Measurements from ENCODE around the gene ANXA7. TPM values are rescaled to one million over a fixed set of nuclear protein-coding genes. Genes with fewer than 3 reads are reported as not detected.
"Not testable (repeated sequence)": the region's sequence is repeated elsewhere in the genome, so short reads cannot be mapped to it uniquely, and the experiment has no call there.

ANXA7 gene
- polyA plus RNA-seq, 4 donors, result 44.3 to 64.8 (median 55.7) TPM

- 87 to 93% (median 91%) methylated on average over 3 of the region's 3 CpGs for WGBS, 3 donors
- DNase-seq (no peak), FAIRE-seq (no peak)
- H3K4me3 ChIP-seq (ENCODE audit: low read depth in 1 of 3, low read length in 3 of 3), result no peak overlapping the region
- peaks cover 0 to 4% of the 10 kb centered on the region in 2 donors for H3K9me3 ChIP-seq (ENCODE audit: control insufficient read depth in 2 of 2, insufficient read depth in 1 of 2, low read depth in 1 of 2, low read length in 1 of 2)
- H3K36me3 ChIP-seq (ENCODE audit: control insufficient read depth in 3 of 3, insufficient read depth in 2 of 3, low read depth in 1 of 3, low read length in 3 of 3), result peaks cover 0 to 7% (median 0%) of the 10 kb centered on the region in 3 donors
- no peaks in the 10 kb centered on the region for H3K27me3 ChIP-seq (ENCODE audit: control insufficient read depth in 3 of 3, insufficient read depth in 3 of 3, low read length in 3 of 3)
- no peak overlapping the region for H3K27ac ChIP-seq (ENCODE audit: low read depth in 1 of 3, low read length in 2 of 3)
- no peaks in the 10 kb centered on the region for H3K4me1 ChIP-seq (ENCODE audit: control insufficient read depth in 3 of 3, insufficient read depth in 2 of 3, low read depth in 1 of 3, low read length in 2 of 3)
Observed at GRCh38 chr10:73405556-73405955, 8.3 kb downstream of the ANXA7 start.

GRCh38 chr10:73404690-73405089, 9.2 kb downstream of the ANXA7 start:
- Histone ChIP-seq H3K36me3 (ENCODE audit: control insufficient read depth in 3 of 3, insufficient read depth in 2 of 3, low read depth in 1 of 3, low read length in 3 of 3) (peaks cover 0 to 7% (median 0%) of the 10 kb centered on the region in 3 donors), H3K4me3 (ENCODE audit: low read depth in 1 of 3, low read length in 3 of 3) (no peak overlapping the region), H3K9me3 (ENCODE audit: control insufficient read depth in 2 of 2, insufficient read depth in 1 of 2, low read depth in 1 of 2, low read length in 1 of 2) (peaks cover 0 to 4% of the 10 kb centered on the region in 2 donors), H3K27me3 (ENCODE audit: control insufficient read depth in 3 of 3, insufficient read depth in 3 of 3, low read length in 3 of 3) (no peaks in the 10 kb centered on the region), H3K4me1 (ENCODE audit: control insufficient read depth in 3 of 3, insufficient read depth in 2 of 3, low read depth in 1 of 3, low read length in 2 of 3) (no peaks in the 10 kb centered on the region), H3K27ac (ENCODE audit: low read depth in 1 of 3, low read length in 2 of 3) (no peak overlapping the region)
- FAIRE-seq, result no peak
- 93 to 97% (median 96%) methylated on average over 9 of the region's 9 CpGs for WGBS, 3 donors
- DNase-seq, result no peak

- DNase-seq (no peak), FAIRE-seq (no peak)
- Histone ChIP-seq H3K27ac (ENCODE audit: low read depth in 1 of 3, low read length in 2 of 3) (no peak overlapping the region), H3K27me3 (ENCODE audit: control insufficient read depth in 3 of 3, insufficient read depth in 3 of 3, low read length in 3 of 3) (no peaks in the 10 kb centered on the region), H3K36me3 (ENCODE audit: control insufficient read depth in 3 of 3, insufficient read depth in 2 of 3, low read depth in 1 of 3, low read length in 3 of 3) (peaks cover 4 to 14% (median 8%) of the 10 kb centered on the region in 3 donors), H3K4me3 (ENCODE audit: low read depth in 1 of 3, low read length in 3 of 3) (no peak overlapping the region), H3K4me1 (ENCODE audit: control insufficient read depth in 3 of 3, insufficient read depth in 2 of 3, low read depth in 1 of 3, low read length in 2 of 3) (no peaks in the 10 kb centered on the region), H3K9me3 (ENCODE audit: control insufficient read depth in 2 of 2, insufficient read depth in 1 of 2, low read depth in 1 of 2, low read length in 1 of 2) (peaks cover 0 to 4% of the 10 kb centered on the region in 2 donors)
- 97% methylated on average over 6 of the region's 6 CpGs for WGBS, 3 donors
Observed at GRCh38 chr10:73401636-73402035, 12.2 kb downstream of the ANXA7 start.

- WGBS, 3 donors, result 72 to 91% (median 79%) methylated on average over 4 of the region's 4 CpGs
- Histone ChIP-seq H3K9me3 (ENCODE audit: control insufficient read depth in 2 of 2, insufficient read depth in 1 of 2, low read depth in 1 of 2, low read length in 1 of 2) (peaks cover 0 to 4% of the 10 kb centered on the region in 2 donors), H3K36me3 (ENCODE audit: control insufficient read depth in 3 of 3, insufficient read depth in 2 of 3, low read depth in 1 of 3, low read length in 3 of 3) (peaks cover 8 to 19% (median 14%) of the 10 kb centered on the region in 3 donors), H3K4me3 (ENCODE audit: low read depth in 1 of 3, low read length in 3 of 3) (no peak overlapping the region), H3K27ac (ENCODE audit: low read depth in 1 of 3, low read length in 2 of 3) (no peak overlapping the region), H3K27me3 (ENCODE audit: control insufficient read depth in 3 of 3, insufficient read depth in 3 of 3, low read length in 3 of 3) (no peaks in the 10 kb centered on the region), H3K4me1 (ENCODE audit: control insufficient read depth in 3 of 3, insufficient read depth in 2 of 3, low read depth in 1 of 3, low read length in 2 of 3) (no peaks in the 10 kb centered on the region)
- FAIRE-seq, result no peak
- no peak for DNase-seq
Observed at GRCh38 chr10:73399063-73399462, 14.8 kb downstream of the ANXA7 start.

GRCh38 chr10:73398024-73398423, 15.8 kb downstream of the ANXA7 start:
- WGBS, 3 donors, result 98 to 99% (median 98%) methylated on average over 6 of the region's 6 CpGs
- Histone ChIP-seq H3K27me3 (ENCODE audit: control insufficient read depth in 3 of 3, insufficient read depth in 3 of 3, low read length in 3 of 3) (no peaks in the 10 kb centered on the region), H3K4me1 (ENCODE audit: control insufficient read depth in 3 of 3, insufficient read depth in 2 of 3, low read depth in 1 of 3, low read length in 2 of 3) (no peaks in the 10 kb centered on the region), H3K4me3 (ENCODE audit: low read depth in 1 of 3, low read length in 3 of 3) (no peak overlapping the region), H3K9me3 (ENCODE audit: control insufficient read depth in 2 of 2, insufficient read depth in 1 of 2, low read depth in 1 of 2, low read length in 1 of 2) (peaks cover 0 to 4% of the 10 kb centered on the region in 2 donors), H3K27ac (ENCODE audit: low read depth in 1 of 3, low read length in 2 of 3) (no peak overlapping the region), H3K36me3 (ENCODE audit: control insufficient read depth in 3 of 3, insufficient read depth in 2 of 3, low read depth in 1 of 3, low read length in 3 of 3) (peaks cover 8 to 19% (median 14%) of the 10 kb centered on the region in 3 donors)
- DNase-seq (no peak), FAIRE-seq (no peak)

- H3K27me3 ChIP-seq (ENCODE audit: control insufficient read depth in 3 of 3, insufficient read depth in 3 of 3, low read length in 3 of 3); H3K9me3 ChIP-seq (ENCODE audit: control insufficient read depth in 2 of 2, insufficient read depth in 1 of 2, low read depth in 1 of 2, low read length in 1 of 2); H3K4me3 ChIP-seq (ENCODE audit: low read depth in 1 of 3, low read length in 3 of 3); FAIRE-seq; DNase-seq; H3K27ac ChIP-seq (ENCODE audit: low read depth in 1 of 3, low read length in 2 of 3); H3K4me1 ChIP-seq (ENCODE audit: control insufficient read depth in 3 of 3, insufficient read depth in 2 of 3, low read depth in 1 of 3, low read length in 2 of 3): not testable (repeated sequence)
- 97 to 100% (median 98%) methylated on average over 3 of the region's 4 CpGs for whole genome bisulfite sequencing, 3 donors
- peaks cover 11 to 28% (median 15%) of the 10 kb centered on the region in 3 donors for H3K36me3 ChIP-seq (ENCODE audit: control insufficient read depth in 3 of 3, insufficient read depth in 2 of 3, low read depth in 1 of 3, low read length in 3 of 3)
Observed at GRCh38 chr10:73394325-73394724, 19.5 kb downstream of the ANXA7 start.

- 92 to 94% (median 94%) methylated on average over 4 of the region's 4 CpGs for WGBS, 3 donors
- no peaks in the 10 kb centered on the region for H3K4me1 ChIP-seq (ENCODE audit: control insufficient read depth in 3 of 3, insufficient read depth in 2 of 3, low read depth in 1 of 3, low read length in 2 of 3)
- DNase-seq (no peak), FAIRE-seq (no peak)
- no peak overlapping the region for H3K27ac ChIP-seq (ENCODE audit: low read depth in 1 of 3, low read length in 2 of 3)
- peaks cover 15 to 40% (median 15%) of the 10 kb centered on the region in 3 donors for H3K36me3 ChIP-seq (ENCODE audit: control insufficient read depth in 3 of 3, insufficient read depth in 2 of 3, low read depth in 1 of 3, low read length in 3 of 3)
- H3K4me3 ChIP-seq (ENCODE audit: low read depth in 1 of 3, low read length in 3 of 3), result no peak overlapping the region
- no peaks in the 10 kb centered on the region for H3K9me3 ChIP-seq (ENCODE audit: control insufficient read depth in 2 of 2, insufficient read depth in 1 of 2, low read depth in 1 of 2, low read length in 1 of 2)
- no peaks in the 10 kb centered on the region for H3K27me3 ChIP-seq (ENCODE audit: control insufficient read depth in 3 of 3, insufficient read depth in 3 of 3, low read length in 3 of 3)
Observed at GRCh38 chr10:73388228-73388627, 25.6 kb downstream of the ANXA7 start.

GRCh38 chr10:73386583-73386982, 27.3 kb downstream of the ANXA7 start:
- Histone ChIP-seq H3K27me3 (ENCODE audit: control insufficient read depth in 3 of 3, insufficient read depth in 3 of 3, low read length in 3 of 3) (no peaks in the 10 kb centered on the region), H3K4me1 (ENCODE audit: control insufficient read depth in 3 of 3, insufficient read depth in 2 of 3, low read depth in 1 of 3, low read length in 2 of 3) (no peaks in the 10 kb centered on the region), H3K4me3 (ENCODE audit: low read depth in 1 of 3, low read length in 3 of 3) (no peak overlapping the region), H3K27ac (ENCODE audit: low read depth in 1 of 3, low read length in 2 of 3) (no peak overlapping the region), H3K9me3 (ENCODE audit: control insufficient read depth in 2 of 2, insufficient read depth in 1 of 2, low read depth in 1 of 2, low read length in 1 of 2) (no peaks in the 10 kb centered on the region), H3K36me3 (ENCODE audit: control insufficient read depth in 3 of 3, insufficient read depth in 2 of 3, low read depth in 1 of 3, low read length in 3 of 3) (peaks cover 15 to 47% (median 15%) of the 10 kb centered on the region in 3 donors)
- 91 to 94% (median 94%) methylated on average over 7 of the region's 7 CpGs for WGBS, 3 donors
- DNase-seq (peak in 1 of 2 donors; percentile 2), FAIRE-seq (no peak)

- Histone ChIP-seq H3K4me1 (ENCODE audit: control insufficient read depth in 3 of 3, insufficient read depth in 2 of 3, low read depth in 1 of 3, low read length in 2 of 3) (no peaks in the 10 kb centered on the region), H3K4me3 (ENCODE audit: low read depth in 1 of 3, low read length in 3 of 3) (no peak overlapping the region), H3K9me3 (ENCODE audit: control insufficient read depth in 2 of 2, insufficient read depth in 1 of 2, low read depth in 1 of 2, low read length in 1 of 2) (no peaks in the 10 kb centered on the region), H3K27ac (ENCODE audit: low read depth in 1 of 3, low read length in 2 of 3) (no peak overlapping the region), H3K27me3 (ENCODE audit: control insufficient read depth in 3 of 3, insufficient read depth in 3 of 3, low read length in 3 of 3) (no peaks in the 10 kb centered on the region), H3K36me3 (ENCODE audit: control insufficient read depth in 3 of 3, insufficient read depth in 2 of 3, low read depth in 1 of 3, low read length in 3 of 3) (peaks cover 15 to 37% (median 23%) of the 10 kb centered on the region in 3 donors)
- FAIRE-seq (no peak), DNase-seq (no peak)
- 65 to 74% (median 70%) methylated on average over 1 of the region's 1 CpG for WGBS, 3 donors
Observed at GRCh38 chr10:73379064-73379748, 34.7 kb downstream of the ANXA7 start.
